ENCODE data around the gene PREP. TPM values are rescaled to one million over a fixed set of nuclear protein-coding genes. Genes with fewer than 3 reads are reported as not detected.

The PREP gene
- total and polyA plus RNA-seq, 2 donors: 17.8 to 23.2 TPM

GRCh38 chr6:105401247-105402089, 1.4 kb downstream of the PREP start:
- Histone ChIP-seq H3K27ac (ENCODE audit: low read depth in 1 of 2, low read length in 1 of 2) (no peak overlapping the region), H3K36me3 (ENCODE audit: control insufficient read depth in 2 of 2, insufficient read depth in 2 of 2, low read length in 1 of 2) (peaks cover under 1 to 3% of the 10 kb centered on the region in 2 donors), H3K9me3 (ENCODE audit: control insufficient read depth in 2 of 2, insufficient read depth in 1 of 2, low read length in 1 of 2) (no peaks in the 10 kb centered on the region), H3K4me3 (ENCODE audit: low read length in 2 of 2) (peak overlapping the region; percentile 94 to 98), H3K27me3 (ENCODE audit: control insufficient read depth in 2 of 2, insufficient read depth in 1 of 2, low read length in 1 of 2) (peaks cover 0 to 11% of the 10 kb centered on the region in 2 donors), H3K4me1 (ENCODE audit: control insufficient read depth in 2 of 2, insufficient read depth in 2 of 2, low read length in 2 of 2) (peaks cover 24 to 32% of the 10 kb centered on the region in 2 donors)
- DNase-seq (ENCODE audit: low read depth in 6 of 9, low spot score in 9 of 9): no peak
- WGBS: 92% methylated on average over 8 of the region's 8 CpGs

DNA sequence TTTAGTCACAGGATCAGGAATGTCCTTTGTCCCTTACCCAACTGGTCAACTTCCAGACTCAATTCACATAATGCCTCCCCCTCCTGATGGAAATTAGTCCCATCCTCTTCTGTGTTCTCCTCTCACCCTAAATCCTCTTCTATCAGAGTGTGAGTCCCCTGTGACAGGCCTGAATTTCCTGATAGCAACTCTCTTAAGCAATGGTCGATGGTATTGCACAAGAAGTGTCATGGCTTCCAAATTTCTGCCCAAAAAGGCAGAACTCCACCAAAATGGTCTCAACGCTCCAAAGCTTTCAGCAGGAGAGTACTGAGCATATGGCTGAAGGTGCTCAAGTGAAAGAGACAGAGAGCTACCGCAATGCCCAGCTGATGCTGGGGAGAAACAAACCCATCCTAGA, 2.4 kb downstream of the PREP start:
- H3K4me3 ChIP-seq (ENCODE audit: low read length in 2 of 2): no peak overlapping the region
- peaks cover 0 to 11% of the 10 kb centered on the region in 2 donors for H3K27me3 ChIP-seq (ENCODE audit: control insufficient read depth in 2 of 2, insufficient read depth in 1 of 2, low read length in 1 of 2)
- WGBS: 98% methylated on average over 3 of the region's 3 CpGs
- H3K36me3 ChIP-seq (ENCODE audit: control insufficient read depth in 2 of 2, insufficient read depth in 2 of 2, low read length in 1 of 2): peaks cover 4 to 12% of the 10 kb centered on the region in 2 donors
- no peaks in the 10 kb centered on the region for H3K9me3 ChIP-seq (ENCODE audit: control insufficient read depth in 2 of 2, insufficient read depth in 1 of 2, low read length in 1 of 2)
- no peak for DNase-seq (ENCODE audit: low read depth in 6 of 9, low spot score in 9 of 9)
- peaks cover 24 to 34% of the 10 kb centered on the region in 2 donors for H3K4me1 ChIP-seq (ENCODE audit: control insufficient read depth in 2 of 2, insufficient read depth in 2 of 2, low read length in 2 of 2)
- H3K27ac ChIP-seq (ENCODE audit: low read depth in 1 of 2, low read length in 1 of 2): no peak overlapping the region

DNA sequence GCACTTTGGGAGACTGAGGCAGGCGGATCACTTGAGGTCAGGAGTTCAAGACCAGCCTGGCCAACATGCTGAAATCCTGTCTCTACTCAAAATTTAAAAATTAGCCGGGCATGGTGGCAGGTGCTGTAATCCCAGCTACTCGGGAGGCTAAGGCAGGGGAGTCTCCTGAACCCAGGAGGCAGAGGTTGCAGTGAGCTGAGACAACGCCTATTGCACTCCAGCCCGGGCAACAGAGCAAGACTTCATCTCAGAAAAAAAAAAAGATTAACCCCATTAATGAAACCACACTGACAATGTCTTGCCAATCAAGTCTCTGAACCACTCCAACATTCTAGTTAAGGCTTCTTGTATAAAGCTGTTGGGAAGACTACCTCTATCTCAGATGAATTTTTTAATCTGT, 4.0 kb downstream of the PREP start:
- no peak overlapping the region for H3K27ac ChIP-seq (ENCODE audit: low read depth in 1 of 2, low read length in 1 of 2)
- H3K27me3 ChIP-seq (ENCODE audit: control insufficient read depth in 2 of 2, insufficient read depth in 1 of 2, low read length in 1 of 2): no peaks in the 10 kb centered on the region
- H3K4me3 ChIP-seq (ENCODE audit: low read length in 2 of 2): no peak overlapping the region
- DNase-seq (ENCODE audit: low read depth in 6 of 9, low spot score in 9 of 9): no peak
- H3K9me3 ChIP-seq (ENCODE audit: control insufficient read depth in 2 of 2, insufficient read depth in 1 of 2, low read length in 1 of 2): no peaks in the 10 kb centered on the region
- WGBS: 96% methylated on average over 5 of the region's 5 CpGs
- peaks cover 22 to 34% of the 10 kb centered on the region in 2 donors for H3K4me1 ChIP-seq (ENCODE audit: control insufficient read depth in 2 of 2, insufficient read depth in 2 of 2, low read length in 2 of 2)
- H3K36me3 ChIP-seq (ENCODE audit: control insufficient read depth in 2 of 2, insufficient read depth in 2 of 2, low read length in 1 of 2): peaks cover 4 to 17% of the 10 kb centered on the region in 2 donors

GRCh38 chr6:105397987-105398386, 4.9 kb downstream of the PREP start:
- 69% methylated on average over 6 of the region's 6 CpGs for WGBS
- H3K36me3 ChIP-seq (ENCODE audit: control insufficient read depth in 2 of 2, insufficient read depth in 2 of 2, low read length in 1 of 2): peaks cover 4 to 17% of the 10 kb centered on the region in 2 donors
- no peaks in the 10 kb centered on the region for H3K27me3 ChIP-seq (ENCODE audit: control insufficient read depth in 2 of 2, insufficient read depth in 1 of 2, low read length in 1 of 2)
- H3K4me3 ChIP-seq (ENCODE audit: low read length in 2 of 2): no peak overlapping the region
- no peaks in the 10 kb centered on the region for H3K9me3 ChIP-seq (ENCODE audit: control insufficient read depth in 2 of 2, insufficient read depth in 1 of 2, low read length in 1 of 2)
- no peak overlapping the region for H3K27ac ChIP-seq (ENCODE audit: low read depth in 1 of 2, low read length in 1 of 2)
- peaks cover 19 to 29% of the 10 kb centered on the region in 2 donors for H3K4me1 ChIP-seq (ENCODE audit: control insufficient read depth in 2 of 2, insufficient read depth in 2 of 2, low read length in 2 of 2)
- DNase-seq (ENCODE audit: low read depth in 6 of 9, low spot score in 9 of 9): peak in 2 of 9 donors; percentile 32 to 62

DNA sequence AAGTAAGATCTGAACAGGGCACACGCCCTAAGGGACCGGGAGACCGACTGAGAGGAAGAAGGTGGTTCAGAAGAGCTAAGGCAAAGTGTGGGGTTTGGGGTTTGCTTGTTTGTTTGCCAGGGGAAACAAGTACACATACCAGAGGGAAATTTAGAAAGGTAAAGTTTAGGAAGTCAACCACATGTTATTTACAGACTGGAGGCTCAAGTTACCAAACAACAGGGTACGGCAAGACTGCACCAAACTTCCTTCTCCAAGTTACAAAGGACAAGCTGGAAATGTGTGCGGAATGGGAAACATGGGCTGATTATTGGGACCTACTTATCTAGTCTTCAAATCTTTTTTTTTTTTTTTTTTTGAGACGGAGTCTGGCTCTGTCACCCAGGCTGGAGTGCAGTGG, 11.2 kb downstream of the PREP start:
- H3K4me3 ChIP-seq (ENCODE audit: low read length in 2 of 2): no peak overlapping the region
- no peaks in the 10 kb centered on the region for H3K27me3 ChIP-seq (ENCODE audit: control insufficient read depth in 2 of 2, insufficient read depth in 1 of 2, low read length in 1 of 2)
- peaks cover 0 to 2% of the 10 kb centered on the region in 2 donors for H3K4me1 ChIP-seq (ENCODE audit: control insufficient read depth in 2 of 2, insufficient read depth in 2 of 2, low read length in 2 of 2)
- H3K36me3 ChIP-seq (ENCODE audit: control insufficient read depth in 2 of 2, insufficient read depth in 2 of 2, low read length in 1 of 2): peaks cover 6 to 33% of the 10 kb centered on the region in 2 donors
- DNase-seq (ENCODE audit: low read depth in 6 of 9, low spot score in 9 of 9): no peak
- H3K9me3 ChIP-seq (ENCODE audit: control insufficient read depth in 2 of 2, insufficient read depth in 1 of 2, low read length in 1 of 2): no peaks in the 10 kb centered on the region
- no peak overlapping the region for H3K27ac ChIP-seq (ENCODE audit: low read depth in 1 of 2, low read length in 1 of 2)
- whole genome bisulfite sequencing: 96% methylated on average over 6 of the region's 6 CpGs

DNA sequence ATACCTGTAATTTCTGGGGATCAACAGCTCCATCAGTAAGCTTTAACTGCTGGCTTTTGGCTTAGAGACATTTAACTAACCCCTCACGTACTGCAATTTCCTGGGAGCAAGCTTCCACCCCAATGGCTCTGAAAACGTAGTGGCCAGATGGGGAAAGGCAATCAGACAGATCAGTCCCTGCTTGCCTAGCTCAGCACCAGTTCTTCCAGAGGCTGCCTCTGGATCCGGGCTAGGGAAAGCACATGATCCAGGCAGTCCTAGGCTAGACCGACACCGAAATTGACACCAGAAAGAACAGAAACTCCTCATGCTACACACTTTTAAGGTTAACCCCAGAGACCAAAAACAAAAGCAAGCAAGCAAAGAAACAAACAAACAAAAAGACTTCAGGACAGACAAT, 13.3 kb downstream of the PREP start:
- no peaks in the 10 kb centered on the region for H3K27me3 ChIP-seq (ENCODE audit: control insufficient read depth in 2 of 2, insufficient read depth in 1 of 2, low read length in 1 of 2)
- peaks cover 3 to 19% of the 10 kb centered on the region in 2 donors for H3K36me3 ChIP-seq (ENCODE audit: control insufficient read depth in 2 of 2, insufficient read depth in 2 of 2, low read length in 1 of 2)
- peaks cover 0 to 5% of the 10 kb centered on the region in 2 donors for H3K4me1 ChIP-seq (ENCODE audit: control insufficient read depth in 2 of 2, insufficient read depth in 2 of 2, low read length in 2 of 2)
- H3K27ac ChIP-seq (ENCODE audit: low read depth in 1 of 2, low read length in 1 of 2): no peak overlapping the region
- 98% methylated on average over 5 of the region's 5 CpGs for WGBS
- no peak overlapping the region for H3K4me3 ChIP-seq (ENCODE audit: low read length in 2 of 2)
- H3K9me3 ChIP-seq (ENCODE audit: control insufficient read depth in 2 of 2, insufficient read depth in 1 of 2, low read length in 1 of 2): no peaks in the 10 kb centered on the region
- no peak for DNase-seq (ENCODE audit: low read depth in 6 of 9, low spot score in 9 of 9)

DNA sequence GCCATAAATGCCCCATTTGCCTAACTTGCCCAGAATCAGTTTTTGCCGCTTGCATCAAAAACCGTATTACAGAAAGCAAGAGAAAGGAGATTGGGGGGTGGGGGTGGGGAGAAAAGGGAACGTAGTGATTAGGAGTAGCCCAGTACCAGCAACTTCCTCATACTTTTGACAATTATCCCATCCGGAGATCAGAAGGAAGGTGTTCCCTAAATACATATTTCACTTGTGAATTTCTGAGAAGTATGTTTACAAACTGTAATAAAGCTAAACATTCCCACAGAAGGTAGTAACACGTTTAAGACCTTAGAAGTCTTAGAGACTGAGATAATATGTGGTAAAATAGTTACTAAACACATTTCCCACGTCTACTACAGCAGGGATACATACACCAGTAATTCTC, 14.5 kb downstream of the PREP start:
- no peak for DNase-seq (ENCODE audit: low read depth in 6 of 9, low spot score in 9 of 9)
- 90% methylated on average over 6 of the region's 6 CpGs for WGBS
- Histone ChIP-seq H3K9me3 (ENCODE audit: control insufficient read depth in 2 of 2, insufficient read depth in 1 of 2, low read length in 1 of 2) (no peaks in the 10 kb centered on the region), H3K27me3 (ENCODE audit: control insufficient read depth in 2 of 2, insufficient read depth in 1 of 2, low read length in 1 of 2) (no peaks in the 10 kb centered on the region), H3K4me1 (ENCODE audit: control insufficient read depth in 2 of 2, insufficient read depth in 2 of 2, low read length in 2 of 2) (peaks cover 0 to 14% of the 10 kb centered on the region in 2 donors), H3K27ac (ENCODE audit: low read depth in 1 of 2, low read length in 1 of 2) (no peak overlapping the region), H3K36me3 (ENCODE audit: control insufficient read depth in 2 of 2, insufficient read depth in 2 of 2, low read length in 1 of 2) (peaks cover 3 to 19% of the 10 kb centered on the region in 2 donors), H3K4me3 (ENCODE audit: low read length in 2 of 2) (no peak overlapping the region)

DNA sequence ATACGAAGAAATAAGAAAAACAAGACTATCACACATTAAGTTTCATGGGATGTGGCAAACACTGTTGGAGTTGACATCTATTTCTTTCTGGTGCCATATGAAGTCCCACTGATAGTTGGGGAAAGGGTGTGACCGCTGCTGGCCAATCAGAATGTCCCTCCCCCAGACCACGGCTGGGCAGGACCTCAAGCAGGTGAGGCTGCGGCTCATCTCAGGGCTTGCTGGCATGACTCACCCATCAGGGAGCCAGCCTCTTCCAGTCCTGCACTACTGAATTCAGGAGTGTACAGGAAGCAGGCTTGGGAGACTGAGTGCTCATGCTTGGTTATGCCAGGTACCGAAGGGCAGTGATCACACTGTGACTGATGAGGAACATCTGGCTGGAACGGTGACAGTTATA, 18.9 kb downstream of the PREP start:
- Histone ChIP-seq H3K4me3 (ENCODE audit: low read length in 2 of 2) (no peak overlapping the region), H3K27me3 (ENCODE audit: control insufficient read depth in 2 of 2, insufficient read depth in 1 of 2, low read length in 1 of 2) (no peaks in the 10 kb centered on the region), H3K36me3 (ENCODE audit: control insufficient read depth in 2 of 2, insufficient read depth in 2 of 2, low read length in 1 of 2) (peaks cover 3 to 13% of the 10 kb centered on the region in 2 donors), H3K4me1 (ENCODE audit: control insufficient read depth in 2 of 2, insufficient read depth in 2 of 2, low read length in 2 of 2) (peaks cover 0 to 32% of the 10 kb centered on the region in 2 donors), H3K9me3 (ENCODE audit: control insufficient read depth in 2 of 2, insufficient read depth in 1 of 2, low read length in 1 of 2) (no peaks in the 10 kb centered on the region), H3K27ac (ENCODE audit: low read depth in 1 of 2, low read length in 1 of 2) (peak overlapping the region in 1 of 2 donors; percentile 21)
- 87% methylated on average over 6 of the region's 6 CpGs for WGBS
- peak in 1 of 9 donors; percentile 13 for DNase-seq (ENCODE audit: low read depth in 6 of 9, low spot score in 9 of 9)

- no peak overlapping the region for H3K27ac ChIP-seq (ENCODE audit: low read depth in 1 of 2, low read length in 1 of 2)
- peaks cover 3 to 7% of the 10 kb centered on the region in 2 donors for H3K36me3 ChIP-seq (ENCODE audit: control insufficient read depth in 2 of 2, insufficient read depth in 2 of 2, low read length in 1 of 2)
- no peak overlapping the region for H3K4me3 ChIP-seq (ENCODE audit: low read length in 2 of 2)
- 95% methylated on average over 4 of the region's 4 CpGs for WGBS
- peaks cover 0 to 33% of the 10 kb centered on the region in 2 donors for H3K4me1 ChIP-seq (ENCODE audit: control insufficient read depth in 2 of 2, insufficient read depth in 2 of 2, low read length in 2 of 2)
- no peaks in the 10 kb centered on the region for H3K9me3 ChIP-seq (ENCODE audit: control insufficient read depth in 2 of 2, insufficient read depth in 1 of 2, low read length in 1 of 2)
- no peaks in the 10 kb centered on the region for H3K27me3 ChIP-seq (ENCODE audit: control insufficient read depth in 2 of 2, insufficient read depth in 1 of 2, low read length in 1 of 2)
- no peak for DNase-seq (ENCODE audit: low read depth in 6 of 9, low spot score in 9 of 9)
Observed at GRCh38 chr6:105382958-105383357, 19.9 kb downstream of the PREP start.
